Keratinocyte (primary cell): ENCODE measurements around the gene NOL7.

Experiments
- EZH2 ChIP-seq: IDR thresholded peaks from one replicate; pipeline ENCODE4 v1.6.1; 2012; ENCODE audit warnings: inconsistent platforms, mild to moderate bottlenecking, low read length, moderate library complexity
- TF ChIP-seq, protein P1 (sequence below), 3 experiments: IDR thresholded peaks in 1 of 3; conservative IDR thresholded peaks in 1 of 3; optimal IDR thresholded peaks in 1 of 3; 2 replicates in 2 of 3; 3 replicates in 1 of 3; pipeline versions ENCODE3 to v1.5.1; 2011; ENCODE audit warnings: low read length in 3 of 3, mild to moderate bottlenecking in 3 of 3, moderate library complexity in 2 of 3, control low read depth in 1 of 3, inconsistent platforms in 1 of 3; ENCODE audit not compliant: insufficient read depth in 2 of 3; ENCODE audit errors: extremely low read depth in 1 of 3

GRCh38 chr6:13586603-13587542 lies 28.3 kb upstream of the NOL7 start:
- TF ChIP-seq, protein P1, sequence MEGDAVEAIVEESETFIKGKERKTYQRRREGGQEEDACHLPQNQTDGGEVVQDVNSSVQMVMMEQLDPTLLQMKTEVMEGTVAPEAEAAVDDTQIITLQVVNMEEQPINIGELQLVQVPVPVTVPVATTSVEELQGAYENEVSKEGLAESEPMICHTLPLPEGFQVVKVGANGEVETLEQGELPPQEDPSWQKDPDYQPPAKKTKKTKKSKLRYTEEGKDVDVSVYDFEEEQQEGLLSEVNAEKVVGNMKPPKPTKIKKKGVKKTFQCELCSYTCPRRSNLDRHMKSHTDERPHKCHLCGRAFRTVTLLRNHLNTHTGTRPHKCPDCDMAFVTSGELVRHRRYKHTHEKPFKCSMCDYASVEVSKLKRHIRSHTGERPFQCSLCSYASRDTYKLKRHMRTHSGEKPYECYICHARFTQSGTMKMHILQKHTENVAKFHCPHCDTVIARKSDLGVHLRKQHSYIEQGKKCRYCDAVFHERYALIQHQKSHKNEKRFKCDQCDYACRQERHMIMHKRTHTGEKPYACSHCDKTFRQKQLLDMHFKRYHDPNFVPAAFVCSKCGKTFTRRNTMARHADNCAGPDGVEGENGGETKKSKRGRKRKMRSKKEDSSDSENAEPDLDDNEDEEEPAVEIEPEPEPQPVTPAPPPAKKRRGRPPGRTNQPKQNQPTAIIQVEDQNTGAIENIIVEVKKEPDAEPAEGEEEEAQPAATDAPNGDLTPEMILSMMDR (optimal IDR thresholded peaks at IDR 0.05 in 1 of 3, IDR thresholded peaks at IDR 0.05 in 1 of 3, conservative IDR thresholded peaks at IDR 0.05 in 1 of 3; ENCODE audit: extremely low read depth in 1 of 3, insufficient read depth in 2 of 3, low read length in 3 of 3): no peak
- TF ChIP-seq EZH2: no peak
